HG03354 (cell line): ENCODE results near the gene MACROD2.
A peak's percentile ranks its signal among the peaks of the same experiment; 100 is the strongest.
"Not testable (repeated sequence)": the region's sequence is repeated elsewhere in the genome, so short reads cannot be mapped to it uniquely, and the experiment has no call there.

Experiments
- ATAC-seq: cut with Tn5 transposase; IDR thresholded peaks from one replicate; pipeline ENCODE4 v1.9.1; 2021; ENCODE audit warnings: mild to moderate bottlenecking; ENCODE audit not compliant: unreplicated experiment, poor library complexity, severe bottlenecking

MACROD2 gene

GRCh38 chr20:13995086-13995665 is at the start of gene MACROD2:
TSS of gene MACROD2 (plus strand) at chr20:13995516.
- ATAC-seq, result peak; percentile 82

DNA sequence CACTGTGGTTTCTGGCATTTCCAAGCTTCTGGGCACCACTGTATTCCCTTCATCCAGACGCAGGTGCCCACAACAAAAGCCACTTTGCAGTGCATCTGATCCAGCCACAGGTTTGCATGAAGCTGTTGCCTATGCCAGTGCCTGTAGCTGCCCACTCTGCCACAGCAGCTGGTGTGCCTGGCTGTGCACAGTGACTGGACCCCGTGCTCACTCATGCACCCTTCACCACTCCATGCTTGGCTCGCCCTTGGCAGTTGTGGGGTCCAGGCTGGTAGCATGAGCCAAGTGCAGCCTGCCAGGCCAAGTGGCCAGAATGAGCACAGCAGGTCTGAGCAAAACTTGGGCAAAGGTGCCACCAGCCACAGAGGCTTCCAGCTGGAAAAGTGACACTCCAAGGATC is 47.6 kb upstream of the MACROD2 start:
- no peak for ATAC-seq

GRCh38 chr20:13953227-13953626 is 42.1 kb upstream of the MACROD2 start:
- ATAC-seq, result no peak

- ATAC-seq, result no peak
Observed at GRCh38 chr20:13960119-13960518, 35.2 kb upstream of the MACROD2 start.

GRCh38 chr20:13960525-13960924 is 34.8 kb upstream of the MACROD2 start:
- no peak for ATAC-seq

DNA sequence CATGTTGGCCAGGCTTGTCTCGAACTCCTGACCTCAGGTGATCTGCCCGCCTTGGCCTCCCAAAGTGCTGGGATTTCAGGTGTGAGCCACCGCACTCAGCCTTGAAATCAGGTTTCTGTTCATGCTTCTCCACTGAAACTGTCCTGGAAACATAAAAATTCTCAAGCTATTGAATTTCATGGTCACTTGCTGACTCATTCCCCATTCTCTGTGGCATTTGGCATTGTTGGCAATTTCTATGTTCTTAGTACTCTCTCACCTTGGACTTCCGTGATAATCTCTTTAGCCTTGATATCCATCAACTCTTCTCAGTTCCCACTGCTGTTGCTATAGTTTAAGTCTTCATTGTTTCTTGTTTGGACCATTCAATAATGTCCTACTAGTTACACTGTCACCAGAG is 11.1 kb upstream of the MACROD2 start:
- ATAC-seq, result no peak

DNA sequence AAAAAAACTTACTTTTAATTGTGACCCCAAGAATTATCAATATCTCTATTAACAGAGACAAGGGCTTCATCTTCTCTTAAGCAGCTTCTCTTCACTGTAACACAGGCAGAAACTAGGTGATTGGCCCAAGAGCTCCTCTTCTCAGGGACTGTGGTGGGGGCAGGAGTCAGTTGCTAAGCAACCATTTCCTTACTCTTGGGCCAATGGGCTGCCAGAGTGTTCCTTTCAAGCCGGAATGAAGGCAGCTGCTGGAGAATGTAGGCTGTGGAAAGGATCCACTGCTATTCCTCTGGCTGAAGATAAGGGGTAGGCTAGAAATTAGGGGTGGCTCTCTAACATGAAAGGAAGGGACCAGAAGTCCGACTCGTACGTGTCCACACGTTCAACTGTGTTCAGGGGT is 4.9 kb upstream of the MACROD2 start, which contains the start of gene SEL1L2:
Gene SEL1L2, minus strand, starts transcription at position 150 of the 400 bp plus-strand sequence. Its CDS starts 80 bp downstream, at position 70.
- no peak for ATAC-seq

DNA sequence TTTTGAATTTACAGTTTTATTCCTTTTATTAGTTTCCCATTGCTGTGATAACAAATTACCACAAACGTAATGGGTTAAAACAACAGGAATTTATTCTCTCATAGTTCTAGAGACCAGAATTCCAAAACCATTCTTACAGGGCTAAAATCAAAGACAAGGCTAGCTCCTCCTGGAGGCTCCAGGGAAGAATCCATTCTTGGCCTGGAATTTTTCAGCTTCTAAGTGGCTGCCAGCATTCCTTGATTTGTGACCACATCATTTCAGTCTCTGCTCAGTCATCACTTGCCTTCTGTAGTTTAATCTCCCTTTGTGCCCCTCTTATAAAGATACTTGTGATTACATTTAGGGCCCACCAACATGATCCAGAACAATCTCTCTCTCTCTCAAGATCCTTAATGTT is 4.0 kb upstream of the MACROD2 start:
- ATAC-seq, result no peak

DNA sequence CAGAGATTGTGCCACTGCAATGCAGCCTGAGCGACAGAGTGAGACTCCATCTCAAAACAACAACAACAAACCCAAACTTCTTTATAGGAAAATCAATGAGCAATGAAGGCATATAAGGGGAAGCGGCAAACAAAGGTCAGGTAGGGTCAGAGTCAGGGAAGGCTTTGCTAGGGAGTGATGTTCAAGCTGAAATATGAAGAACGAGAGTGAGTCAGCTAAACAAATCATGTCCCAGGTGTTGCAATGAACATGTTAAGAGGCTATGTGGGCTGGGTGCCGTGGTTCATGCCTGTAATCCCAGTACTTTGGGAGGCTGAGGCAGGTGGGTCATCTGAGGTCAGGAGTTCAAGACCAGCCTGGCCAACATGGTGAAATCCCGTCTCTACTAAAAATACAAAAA is 3.4 kb upstream of the MACROD2 start:
- ATAC-seq, result not testable (repeated sequence)

GRCh38 chr20:13995841-13996240 is 525 bp downstream of the MACROD2 start:
- ATAC-seq, result peak; percentile 36

- ATAC-seq, result no peak
Observed at GRCh38 chr20:13996265-13996664, 949 bp downstream of the MACROD2 start.

DNA sequence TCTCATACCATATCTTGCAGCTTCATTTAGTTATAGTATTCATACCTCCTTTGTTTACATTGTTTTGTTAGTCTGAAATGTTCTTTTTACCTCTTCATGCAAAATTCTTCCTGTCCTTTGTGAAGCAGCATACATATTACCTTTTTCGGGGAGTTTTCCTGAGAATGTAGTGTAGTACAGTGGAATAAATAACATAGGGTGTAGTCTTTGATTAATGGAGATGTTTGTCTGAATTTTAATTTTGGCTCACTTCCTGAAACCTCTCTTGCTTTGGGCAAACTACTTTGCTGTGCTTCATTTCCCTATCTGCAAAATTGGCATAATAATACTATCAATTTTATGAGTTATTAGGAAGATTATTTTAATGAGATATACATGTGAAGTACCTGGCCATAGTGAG is 5.6 kb downstream of the MACROD2 start:
- ATAC-seq, result no peak

- ATAC-seq, result no peak
Observed at GRCh38 chr20:14005996-14006395, 10.7 kb downstream of the MACROD2 start.

DNA sequence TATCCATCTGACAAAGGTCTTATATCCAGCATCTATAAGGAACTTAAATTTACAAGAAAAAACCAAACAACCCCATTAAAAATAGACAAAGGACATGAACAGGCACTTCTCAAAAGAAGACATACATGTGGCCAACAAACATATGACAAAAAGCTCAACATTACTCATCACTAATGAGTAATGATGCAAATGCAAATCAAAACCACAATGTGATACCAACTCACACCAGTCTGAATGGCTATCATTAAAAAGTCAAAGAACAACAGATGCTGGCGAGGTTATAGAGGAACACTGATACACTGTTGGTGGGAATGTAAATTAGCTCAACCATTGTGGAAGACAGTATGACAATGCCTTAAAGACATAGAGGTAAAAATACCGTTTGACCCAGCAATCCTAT is 13.9 kb downstream of the MACROD2 start:
- no peak for ATAC-seq

DNA sequence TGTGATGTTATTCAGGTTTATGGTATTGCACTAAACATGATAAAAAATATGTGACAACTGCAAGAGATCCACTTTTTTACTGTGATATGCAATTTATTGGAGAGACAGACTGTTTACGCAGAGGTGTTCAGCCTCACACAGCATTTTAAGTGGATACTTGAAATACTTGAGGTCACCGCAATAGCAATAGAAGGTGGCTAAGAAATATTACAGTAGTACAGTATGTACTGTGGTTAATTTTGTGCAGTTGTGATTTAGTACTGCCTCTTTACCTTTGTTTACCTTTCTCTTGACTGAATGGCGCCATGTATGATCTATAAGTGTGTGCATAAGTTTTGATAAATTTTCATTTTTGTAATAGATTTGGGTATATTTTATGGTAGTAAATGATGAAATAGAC is 17.4 kb downstream of the MACROD2 start:
- ATAC-seq, result no peak

DNA sequence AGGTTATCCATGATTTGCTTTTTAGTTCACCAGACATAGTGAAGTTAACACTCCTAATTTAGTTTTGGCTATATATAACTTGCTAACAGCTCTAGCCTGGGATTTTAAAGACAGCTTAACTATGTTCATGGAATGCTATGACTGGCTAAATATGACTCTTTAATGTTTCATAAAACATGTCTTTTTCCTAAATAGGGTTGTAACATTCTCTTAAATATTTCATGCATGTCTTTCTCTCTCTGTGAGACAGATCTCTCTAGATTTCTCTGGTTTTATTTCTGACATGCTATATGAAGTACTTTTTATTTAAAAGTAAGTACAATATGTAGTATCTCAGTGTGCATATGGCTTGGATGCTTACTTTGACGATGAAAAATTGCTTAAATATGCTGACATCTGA is 35.7 kb downstream of the MACROD2 start:
- ATAC-seq, result no peak

DNA sequence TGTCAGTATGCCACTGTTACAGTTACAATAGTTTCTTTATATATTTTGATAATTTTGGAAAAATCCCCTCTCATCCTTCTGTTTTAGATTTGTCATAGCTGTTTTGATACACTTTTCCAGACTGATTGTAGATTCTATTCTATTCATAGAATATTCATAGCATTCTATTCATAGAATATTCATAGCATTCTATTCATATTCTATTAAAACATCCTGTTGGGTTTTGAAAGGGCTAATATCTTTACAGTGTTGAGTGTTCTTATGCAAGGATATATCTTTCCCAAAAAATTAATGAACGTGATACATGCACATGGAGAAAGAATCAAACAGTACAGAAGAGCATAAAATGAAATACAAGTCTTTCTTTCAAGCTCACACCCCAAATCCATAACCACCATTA is 38.0 kb downstream of the MACROD2 start:
- no peak for ATAC-seq

DNA sequence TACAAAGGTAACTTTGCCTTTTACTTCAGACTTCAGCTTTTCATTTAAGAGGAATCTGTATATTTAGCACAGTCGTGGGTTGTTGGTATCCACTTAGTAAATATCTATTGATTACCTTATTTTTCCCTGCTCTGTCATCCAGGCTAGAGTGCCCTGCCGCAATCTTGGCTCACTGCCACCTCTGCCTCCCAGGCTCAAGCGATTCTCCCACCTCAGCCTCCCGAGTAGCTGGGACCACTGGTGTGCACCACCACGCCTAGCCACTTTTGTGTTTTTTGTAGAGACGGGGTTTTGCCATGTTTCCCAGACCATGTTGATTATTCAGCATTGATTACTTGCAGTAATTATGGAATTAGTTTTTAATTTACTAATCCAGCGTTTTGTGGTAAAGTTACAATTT is 41.3 kb downstream of the MACROD2 start:
- no peak for ATAC-seq

DNA sequence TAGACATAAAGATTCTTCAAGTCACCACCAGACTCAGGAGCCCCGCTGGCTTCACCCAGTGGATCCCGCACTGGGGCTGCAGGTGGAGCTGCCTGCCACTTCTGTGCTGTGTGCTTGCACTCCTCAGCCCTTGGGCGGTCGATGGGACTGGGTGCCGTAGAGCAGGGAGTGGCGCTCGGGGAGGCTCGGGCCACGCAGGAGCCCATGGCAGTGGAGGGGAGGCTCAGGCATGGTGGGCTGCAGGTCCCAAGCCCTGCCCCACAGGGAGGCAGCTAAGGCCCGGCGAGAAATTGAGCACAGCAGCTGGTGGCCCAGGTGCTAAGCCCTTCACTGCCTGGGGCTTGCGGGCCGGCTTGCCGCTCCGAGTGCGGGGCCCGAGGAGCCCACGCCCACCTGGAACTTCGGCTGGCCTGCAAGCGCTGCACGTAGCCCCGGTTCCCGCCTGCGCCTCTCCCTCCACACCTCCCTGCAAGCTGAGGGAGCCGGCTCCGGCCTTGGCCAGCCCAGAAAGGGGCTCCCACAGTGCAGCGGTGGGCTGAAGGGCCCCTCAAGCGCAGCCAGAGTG is 49.5 kb downstream of the MACROD2 start:
- ATAC-seq, result not testable (repeated sequence)

GRCh38 chr20:14046534-14046933 is 51.2 kb downstream of the MACROD2 start:
- ATAC-seq, result no peak

DNA sequence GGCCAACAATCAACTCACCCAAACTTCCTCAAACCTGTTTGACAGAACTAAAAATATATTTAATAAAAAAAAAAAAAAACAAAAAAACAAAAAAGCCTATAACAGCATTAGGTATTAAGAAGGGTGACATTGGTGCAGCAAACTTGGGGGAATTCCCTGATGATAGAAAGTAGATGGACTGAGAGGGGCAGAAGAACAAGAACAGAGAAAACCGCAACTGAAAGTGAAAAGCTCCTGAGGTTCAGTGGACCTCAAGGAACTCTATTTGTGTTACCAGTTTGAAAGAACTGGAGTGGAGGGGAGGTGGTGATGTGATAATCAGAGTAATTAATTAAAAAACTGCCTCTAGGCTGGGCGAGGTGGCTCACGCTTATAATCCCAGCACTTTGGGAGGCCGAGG is 53.8 kb downstream of the MACROD2 start:
- peak; percentile 81 for ATAC-seq

GRCh38 chr20:14051454-14051853 is 56.1 kb downstream of the MACROD2 start:
- ATAC-seq, result no peak
